GM21360 (cell line): ENCODE results near the gene FAM124B.
"Not testable (repeated sequence)": the region's sequence is repeated elsewhere in the genome, so short reads cannot be mapped to it uniquely, and the experiment has no call there.

Experiments used
- ATAC-seq: cut with Tn5 transposase; IDR thresholded peaks from one replicate; pipeline ENCODE4 v1.9.1; 2021; ENCODE audit warnings: mild to moderate bottlenecking, moderate library complexity; ENCODE audit not compliant: unreplicated experiment

Gene FAM124B

GRCh38 chr2:224413381-224413780 is 11.5 kb upstream of the FAM124B start:
- no peak for ATAC-seq

DNA sequence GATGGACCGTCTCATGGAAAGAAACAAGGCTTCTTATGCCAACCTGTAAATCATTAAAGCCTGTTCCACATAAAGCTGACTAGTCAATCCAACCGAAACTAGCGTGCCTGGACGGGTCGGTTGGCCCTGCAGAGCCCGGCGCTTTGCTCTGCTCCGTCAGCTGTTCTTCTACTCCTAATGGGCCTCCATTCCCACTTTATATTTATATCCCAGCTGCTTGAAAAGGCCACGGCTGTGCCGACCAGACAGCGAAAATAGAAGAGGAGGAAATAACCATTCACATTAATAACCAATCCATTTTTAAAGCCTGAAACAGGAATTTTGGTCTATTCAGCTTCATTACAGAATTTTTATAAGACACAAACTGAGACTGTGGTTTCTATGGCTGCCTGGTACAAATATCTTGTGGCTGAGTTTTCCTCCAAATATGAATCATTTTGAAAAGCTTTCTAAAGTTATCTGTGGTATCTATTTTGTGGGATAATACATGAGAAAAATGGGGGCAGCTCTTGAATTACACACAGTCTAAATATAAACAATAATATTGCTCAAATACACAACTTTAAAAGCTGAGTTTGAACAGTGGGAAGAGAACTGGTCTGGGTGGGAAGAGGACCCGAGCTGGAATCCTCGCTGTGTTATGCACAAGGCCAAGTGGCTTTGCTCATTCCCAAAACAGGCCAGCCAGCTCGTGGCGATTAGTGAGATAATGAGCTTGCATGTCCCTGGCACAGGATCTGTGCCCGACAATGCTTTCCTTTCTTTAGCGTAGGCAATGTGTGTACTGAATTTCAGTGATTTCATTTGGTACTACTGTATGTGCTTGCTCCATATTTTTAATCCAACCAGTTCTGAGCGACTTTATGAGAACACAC is 10.5 kb upstream of the FAM124B start:
- no peak for ATAC-seq

DNA sequence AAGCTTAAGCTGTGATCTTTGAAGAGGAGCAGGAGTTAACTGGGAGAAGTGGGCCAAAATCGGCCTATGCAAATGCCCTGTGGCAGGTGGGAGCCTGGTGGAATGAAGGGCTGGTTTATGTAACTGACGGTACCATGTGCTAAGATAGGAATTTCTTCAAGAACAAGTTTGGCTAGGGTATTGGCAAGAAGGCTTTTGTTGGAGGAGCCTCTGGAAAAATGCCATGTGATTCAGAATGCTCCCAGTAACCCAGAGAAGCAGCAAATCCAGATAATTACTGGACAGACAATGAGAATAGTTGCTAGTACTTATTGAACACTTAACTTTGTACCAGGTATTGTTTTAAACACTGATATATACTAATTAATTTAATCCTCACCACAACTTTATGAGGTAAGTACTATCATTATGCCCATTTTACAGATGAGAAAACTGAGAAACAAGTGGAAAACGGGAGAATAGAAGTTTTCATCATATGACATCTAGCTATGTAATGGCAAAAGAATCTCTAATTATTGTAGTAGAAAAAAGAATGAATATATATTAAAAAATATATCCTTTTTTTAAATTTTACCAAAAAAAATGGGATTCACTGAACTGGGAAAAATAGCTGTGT is 9.1 kb upstream of the FAM124B start:
- no peak for ATAC-seq

DNA sequence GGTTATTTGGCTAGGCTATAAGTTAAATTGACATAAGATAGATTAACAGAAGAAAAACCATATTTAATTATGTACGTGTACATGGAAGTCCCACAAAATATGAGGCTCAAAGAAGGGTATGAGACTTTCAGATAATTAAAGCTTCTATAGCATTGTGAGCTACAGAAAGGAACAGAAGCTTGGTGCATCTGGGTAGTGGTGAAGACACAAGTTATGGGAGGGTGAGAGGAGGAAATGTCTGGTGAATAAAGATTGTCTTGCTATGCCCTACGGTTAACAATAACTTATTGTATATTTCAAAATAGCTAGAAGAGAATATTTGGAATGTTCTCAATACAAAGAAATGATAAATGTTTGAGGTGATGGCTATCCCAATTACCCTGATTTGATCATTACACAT is 6.8 kb upstream of the FAM124B start:
- ATAC-seq: no peak

GRCh38 chr2:224407241-224407701 is 5.4 kb upstream of the FAM124B start:
- no peak for ATAC-seq

- ATAC-seq: no peak
Measured at GRCh38 chr2:224405841-224406370, 4.0 kb upstream of the FAM124B start.

GRCh38 chr2:224405412-224405811 is 3.5 kb upstream of the FAM124B start:
- no peak for ATAC-seq

DNA sequence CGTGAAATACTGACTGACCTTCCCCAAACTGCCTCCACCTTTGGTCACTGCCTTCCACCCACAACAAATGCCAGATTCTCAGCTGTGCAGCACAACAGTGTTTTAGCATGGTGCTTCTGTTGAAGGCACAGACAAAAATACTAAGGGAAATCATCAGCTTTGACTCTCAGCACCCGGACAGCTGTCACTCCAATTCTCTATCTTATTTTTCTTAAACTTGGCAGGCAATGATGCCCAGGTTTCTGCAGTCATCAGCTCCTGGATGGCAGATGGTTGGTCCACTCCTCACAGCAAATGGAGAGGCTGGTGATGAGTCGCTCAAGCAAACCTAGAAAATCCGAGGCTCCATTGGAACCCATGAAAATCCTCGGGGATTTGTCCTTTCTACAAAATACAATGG is 2.9 kb upstream of the FAM124B start:
- ATAC-seq: no peak

DNA sequence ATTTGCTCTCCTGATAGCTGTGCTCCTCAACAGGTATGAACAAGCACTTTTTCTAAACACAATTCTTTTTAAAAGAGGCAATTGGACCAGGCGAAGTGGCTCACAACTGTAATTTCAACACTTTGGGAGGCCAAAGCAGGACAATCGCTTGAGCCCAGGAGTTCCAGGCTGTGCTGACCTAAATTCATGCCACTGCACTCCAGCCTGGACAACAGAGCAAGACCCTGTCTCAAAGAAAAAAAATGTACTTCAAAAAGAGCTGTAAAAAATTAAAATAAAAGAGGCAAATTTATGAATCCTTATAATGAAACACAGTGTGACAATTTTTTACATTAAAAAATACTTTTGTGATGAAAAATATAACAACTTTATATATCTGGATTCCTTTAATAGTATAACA is 1.8 kb upstream of the FAM124B start:
- no peak for ATAC-seq

GRCh38 chr2:224400886-224401632 is 848 bp downstream of the FAM124B start:
- ATAC-seq: no peak

GRCh38 chr2:224400174-224400810 is 1.6 kb downstream of the FAM124B start:
- no peak for ATAC-seq

DNA sequence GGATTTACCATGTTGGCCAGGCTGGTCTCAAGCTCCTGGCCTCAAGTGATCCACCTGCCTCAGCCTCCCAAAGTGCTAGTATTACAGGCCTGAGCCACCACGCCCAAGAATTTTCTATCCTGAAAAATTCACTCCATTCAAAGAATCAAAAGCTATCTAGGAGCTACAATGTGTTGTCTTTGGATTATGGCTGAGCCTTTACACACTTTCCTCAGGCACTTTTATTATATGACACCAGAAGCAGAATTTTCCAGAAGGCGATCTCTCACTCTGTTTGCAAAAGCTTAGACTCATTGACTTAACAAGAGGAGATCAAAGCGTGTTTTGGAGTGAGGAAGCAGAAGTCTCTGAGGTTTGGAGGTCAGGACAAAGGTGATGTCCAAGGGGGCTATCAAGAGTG is 3.6 kb downstream of the FAM124B start:
- ATAC-seq: no peak

GRCh38 chr2:224397100-224397499 is 4.8 kb downstream of the FAM124B start:
- ATAC-seq: not testable (repeated sequence)

GRCh38 chr2:224395620-224396390 is 6.1 kb downstream of the FAM124B start:
- no peak for ATAC-seq

GRCh38 chr2:224393157-224393872 is 8.6 kb downstream of the FAM124B start:
- ATAC-seq: no peak

DNA sequence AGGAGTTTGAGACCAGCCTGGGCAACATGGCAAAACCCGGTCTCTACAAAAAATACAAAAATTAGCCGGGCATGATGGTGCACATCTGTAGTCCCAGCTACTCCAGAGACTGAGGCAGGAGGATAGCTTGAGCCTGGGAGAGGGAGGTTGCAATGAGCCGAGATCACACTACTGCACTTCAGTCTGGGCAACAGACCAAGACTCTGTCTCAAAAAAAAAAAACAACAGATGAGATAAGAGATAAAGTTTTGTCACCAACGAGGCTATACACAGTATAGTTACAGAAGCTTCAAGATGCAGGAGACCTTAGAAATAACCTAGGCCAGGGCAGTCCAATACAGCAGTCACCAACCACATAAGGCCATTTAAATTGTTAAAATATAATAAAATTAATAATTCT is 9.4 kb downstream of the FAM124B start:
- no peak for ATAC-seq

GRCh38 chr2:224389317-224389716 is 12.6 kb downstream of the FAM124B start:
- ATAC-seq: no peak

GRCh38 chr2:224386876-224387275 is 15.0 kb downstream of the FAM124B start:
- ATAC-seq: no peak

DNA sequence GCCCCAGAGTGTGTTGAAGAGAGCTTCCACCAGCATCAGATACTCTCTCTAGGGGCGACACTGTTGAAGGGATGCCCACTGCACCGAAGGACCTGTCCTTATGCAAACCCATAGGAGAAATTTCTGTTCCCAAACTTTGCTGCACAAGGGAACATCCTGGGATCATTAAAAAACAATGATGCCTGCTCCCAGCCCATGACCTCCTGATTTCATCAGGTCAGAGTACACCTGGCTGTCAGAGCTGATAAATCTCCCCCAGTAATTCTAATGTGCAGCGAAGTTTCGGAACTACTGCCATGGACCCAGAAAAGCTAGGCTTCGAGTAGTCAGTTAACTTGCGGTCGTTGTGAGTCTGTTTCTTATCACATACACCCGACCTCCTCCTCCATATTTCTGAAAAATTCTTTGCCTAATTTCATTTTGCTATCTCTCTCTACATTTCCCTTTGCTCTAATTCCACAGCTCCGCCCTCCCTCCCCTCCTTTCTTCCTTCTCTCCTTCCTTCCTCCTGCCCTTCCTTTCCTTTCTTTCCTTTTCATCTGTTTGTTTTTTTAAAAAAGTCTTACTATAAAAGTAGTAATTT is 18.8 kb downstream of the FAM124B start:
- no peak for ATAC-seq
